Measurements from ENCODE around the gene ENTPD6. TPM values are rescaled to one million over a fixed set of nuclear protein-coding genes. Genes with fewer than 3 reads are reported as not detected.

Gene ENTPD6
- total RNA-seq, 1 donor from 2014 or later, result 191 TPM

- Mint-ChIP-seq H3K4me1 (ENCODE audit: low read depth, unreplicated experiment) (peaks cover 53% of the 10 kb centered on the region), H3K27me3 (ENCODE audit: unreplicated experiment) (peaks cover 3% of the 10 kb centered on the region), H3K4me3 (ENCODE audit: unreplicated experiment) (peak overlapping the region; percentile 6), H3K27ac (ENCODE audit: unreplicated experiment) (no peak overlapping the region), H3K9me3 (ENCODE audit: unreplicated experiment) (peaks cover 4% of the 10 kb centered on the region), H3K36me3 (ENCODE audit: unreplicated experiment) (no peaks in the 10 kb centered on the region)
- DNase-seq, result no peak
- no peak for TF ChIP-seq CTCF (IDR thresholded peaks at IDR 0.05; ENCODE audit: partially characterized antibody, unreplicated experiment)
Measured at GRCh38 chr20:25204550-25205276, 9.2 kb downstream of the ENTPD6 start.

- Mint-ChIP-seq H3K36me3 (ENCODE audit: unreplicated experiment) (no peaks in the 10 kb centered on the region), H3K4me3 (ENCODE audit: unreplicated experiment) (no peak overlapping the region), H3K9me3 (ENCODE audit: unreplicated experiment) (peaks cover 4% of the 10 kb centered on the region), H3K27ac (ENCODE audit: unreplicated experiment) (no peak overlapping the region), H3K4me1 (ENCODE audit: low read depth, unreplicated experiment) (peaks cover 45% of the 10 kb centered on the region), H3K27me3 (ENCODE audit: unreplicated experiment) (peaks cover 2% of the 10 kb centered on the region)
- no peak for TF ChIP-seq CTCF (IDR thresholded peaks at IDR 0.05; ENCODE audit: partially characterized antibody, unreplicated experiment)
- no peak for DNase-seq
Measured at GRCh38 chr20:25205277-25206062, 10.0 kb downstream of the ENTPD6 start.

- Mint-ChIP-seq H3K27me3 (ENCODE audit: unreplicated experiment) (no peaks in the 10 kb centered on the region), H3K4me1 (ENCODE audit: low read depth, unreplicated experiment) (peaks cover 39% of the 10 kb centered on the region), H3K36me3 (ENCODE audit: unreplicated experiment) (no peaks in the 10 kb centered on the region), H3K4me3 (ENCODE audit: unreplicated experiment) (no peak overlapping the region), H3K9me3 (ENCODE audit: unreplicated experiment) (peaks cover 4% of the 10 kb centered on the region), H3K27ac (ENCODE audit: unreplicated experiment) (no peak overlapping the region)
- no peak for TF ChIP-seq CTCF (IDR thresholded peaks at IDR 0.05; ENCODE audit: partially characterized antibody, unreplicated experiment)
- DNase-seq, result no peak
Measured at GRCh38 chr20:25206063-25206403, 10.5 kb downstream of the ENTPD6 start.

DNA sequence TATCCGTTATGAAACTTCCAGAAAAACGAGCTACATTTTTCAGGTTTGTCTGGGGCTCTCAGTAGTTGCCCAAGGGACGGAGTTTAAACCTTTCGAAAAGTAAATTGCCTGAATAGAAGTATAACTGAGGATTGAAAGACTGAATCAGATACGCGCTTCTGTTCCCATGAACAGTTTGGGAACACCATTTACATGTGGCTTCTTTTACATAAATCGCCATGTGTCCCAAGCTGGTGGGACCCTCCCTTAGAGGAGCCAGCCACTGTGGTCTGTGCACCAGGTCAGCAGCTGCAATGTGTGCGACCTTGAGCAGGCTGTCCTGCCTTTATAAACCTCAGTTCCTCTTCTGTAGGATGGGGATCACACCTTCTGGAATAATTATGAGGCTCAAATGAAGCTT, 11.0 kb downstream of the ENTPD6 start:
- Mint-ChIP-seq H3K27ac (ENCODE audit: unreplicated experiment) (peak overlapping the region; percentile 38), H3K36me3 (ENCODE audit: unreplicated experiment) (no peaks in the 10 kb centered on the region), H3K4me3 (ENCODE audit: unreplicated experiment) (no peak overlapping the region), H3K9me3 (ENCODE audit: unreplicated experiment) (peaks cover 4% of the 10 kb centered on the region), H3K4me1 (ENCODE audit: low read depth, unreplicated experiment) (peaks cover 39% of the 10 kb centered on the region), H3K27me3 (ENCODE audit: unreplicated experiment) (no peaks in the 10 kb centered on the region)
- no peak for TF ChIP-seq CTCF (IDR thresholded peaks at IDR 0.05; ENCODE audit: partially characterized antibody, unreplicated experiment)
- no peak for DNase-seq
